Subcutaneous adipose tissue (tissue), 4 donors: ENCODE results near the gene IZUMO2. TPM values are rescaled to one million over a fixed set of nuclear protein-coding genes. Genes with fewer than 3 reads are reported as not detected.

ENCODE experiments used
- total RNA-seq, 4 donors: library from RNA; depleted of rRNA; stranded (reverse); fragments of >200 nt; gene quantifications; one replicate each; pipeline ENCODE4 v1.1.0, GENCODE V29; 2016
- TF ChIP-seq, protein P1 (sequence below): fragments of 450-650 bp; IDR thresholded peaks from one replicate; pipeline ENCODE4 v1.5.1; 2016; ENCODE audit warnings: low read depth, mild to moderate bottlenecking, control low read depth, antibody characterized with exemption, moderate library complexity

IZUMO2 gene
- total RNA-seq, 4 donors from 2014 or later, result not detected

DNA sequence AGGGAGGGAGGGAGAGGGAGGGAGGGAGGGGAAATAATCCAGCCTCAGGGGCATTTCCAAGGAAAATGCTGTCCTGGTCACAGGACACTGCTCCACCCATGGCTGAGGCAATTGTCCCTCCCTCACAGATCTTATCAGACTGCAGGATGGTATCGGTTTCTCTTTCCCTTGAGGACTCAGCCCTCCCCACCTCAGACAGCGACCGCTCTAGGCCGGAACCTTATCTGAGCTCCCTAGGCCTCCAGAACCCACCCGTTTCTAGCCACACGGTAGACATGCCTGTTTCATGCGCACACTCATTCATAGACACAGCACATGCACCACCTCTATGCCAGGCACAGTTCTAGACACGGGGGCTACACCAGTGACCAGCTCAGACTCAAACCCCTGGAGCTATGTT lies 10.0 kb upstream of the IZUMO2 start:
- TF ChIP-seq, protein P1, sequence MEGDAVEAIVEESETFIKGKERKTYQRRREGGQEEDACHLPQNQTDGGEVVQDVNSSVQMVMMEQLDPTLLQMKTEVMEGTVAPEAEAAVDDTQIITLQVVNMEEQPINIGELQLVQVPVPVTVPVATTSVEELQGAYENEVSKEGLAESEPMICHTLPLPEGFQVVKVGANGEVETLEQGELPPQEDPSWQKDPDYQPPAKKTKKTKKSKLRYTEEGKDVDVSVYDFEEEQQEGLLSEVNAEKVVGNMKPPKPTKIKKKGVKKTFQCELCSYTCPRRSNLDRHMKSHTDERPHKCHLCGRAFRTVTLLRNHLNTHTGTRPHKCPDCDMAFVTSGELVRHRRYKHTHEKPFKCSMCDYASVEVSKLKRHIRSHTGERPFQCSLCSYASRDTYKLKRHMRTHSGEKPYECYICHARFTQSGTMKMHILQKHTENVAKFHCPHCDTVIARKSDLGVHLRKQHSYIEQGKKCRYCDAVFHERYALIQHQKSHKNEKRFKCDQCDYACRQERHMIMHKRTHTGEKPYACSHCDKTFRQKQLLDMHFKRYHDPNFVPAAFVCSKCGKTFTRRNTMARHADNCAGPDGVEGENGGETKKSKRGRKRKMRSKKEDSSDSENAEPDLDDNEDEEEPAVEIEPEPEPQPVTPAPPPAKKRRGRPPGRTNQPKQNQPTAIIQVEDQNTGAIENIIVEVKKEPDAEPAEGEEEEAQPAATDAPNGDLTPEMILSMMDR, result no peak

DNA sequence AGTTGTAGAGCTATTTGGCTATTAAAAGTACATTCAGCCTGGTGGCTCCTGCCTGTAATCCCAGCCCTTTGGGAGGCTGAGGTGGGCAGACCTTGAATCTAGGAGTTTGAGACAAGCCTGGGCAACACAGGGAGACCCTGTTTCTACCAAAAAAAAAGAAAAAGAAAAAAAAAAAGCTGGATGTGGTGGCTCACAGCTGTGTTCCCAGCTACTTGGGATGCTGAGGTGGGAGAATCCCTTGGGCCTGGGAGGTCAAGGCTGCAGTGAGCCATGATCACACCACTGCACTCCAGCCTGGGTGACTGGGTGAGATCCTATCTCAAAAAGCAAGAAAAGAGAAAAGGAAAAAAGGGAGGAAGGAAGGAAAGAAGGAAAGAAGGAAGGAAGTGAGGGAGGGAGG lies 9.6 kb upstream of the IZUMO2 start:
- TF ChIP-seq, protein P1, result no peak

DNA sequence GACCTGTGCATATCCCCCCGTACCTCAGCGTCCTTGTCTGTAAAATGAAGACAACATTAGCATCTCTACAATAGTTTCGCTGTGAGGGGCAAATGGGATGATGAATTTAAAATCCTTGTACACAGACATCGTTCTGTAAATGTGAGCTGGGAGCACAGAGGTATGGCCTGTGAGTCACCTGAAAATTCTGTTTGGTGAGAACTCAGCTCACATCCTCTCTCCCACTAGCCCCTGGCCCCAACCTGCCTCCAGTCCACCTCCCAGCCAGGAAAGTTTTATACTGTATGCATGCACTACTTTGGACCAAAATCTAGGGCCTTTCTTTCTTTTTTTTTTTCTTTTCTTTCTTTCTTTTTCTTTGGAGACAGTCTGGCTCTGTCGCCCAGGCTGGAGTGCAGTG lies 8.7 kb upstream of the IZUMO2 start:
- TF ChIP-seq, protein P1, result no peak

DNA sequence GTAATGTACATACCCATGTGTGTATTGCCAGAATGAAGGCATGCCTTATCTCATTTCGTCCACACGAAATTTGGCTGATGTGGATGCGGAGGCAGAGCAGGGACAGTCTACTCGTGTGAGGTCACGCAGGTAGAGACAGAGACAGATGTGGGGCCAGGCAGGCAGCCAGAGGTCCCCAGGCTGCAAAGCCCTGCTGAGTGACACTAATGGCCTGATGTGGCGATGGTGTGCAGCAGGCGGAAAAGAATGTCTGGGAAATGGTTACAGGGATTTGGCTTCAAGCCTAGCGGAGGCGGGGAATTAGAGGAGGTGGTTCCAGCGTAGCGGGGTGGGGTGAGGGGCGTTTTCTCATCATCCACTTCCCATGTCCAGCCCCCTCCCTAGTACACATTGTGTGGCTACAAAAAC lies 4.2 kb upstream of the IZUMO2 start:
- TF ChIP-seq, protein P1, result no peak

DNA sequence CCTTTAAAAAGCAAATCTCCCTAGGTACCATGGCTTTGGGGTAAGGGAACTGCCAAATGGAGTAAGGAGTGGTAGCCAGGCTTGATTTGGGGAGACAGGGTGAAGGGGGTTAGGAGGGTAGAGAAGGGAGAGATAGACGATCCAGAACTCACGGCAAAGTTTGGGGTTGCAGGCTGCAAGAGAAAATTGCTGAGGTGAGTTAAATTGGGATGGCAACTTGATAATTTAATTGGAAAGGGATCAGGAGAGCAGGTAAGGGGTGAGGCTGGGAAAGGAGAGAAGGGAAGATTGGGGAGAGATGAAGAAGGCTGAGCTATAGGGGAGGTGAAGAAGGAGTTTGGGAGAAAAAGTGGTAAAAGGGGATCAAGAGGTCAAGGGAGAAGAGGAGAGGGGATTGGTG lies 4.0 kb downstream of the IZUMO2 start:
- TF ChIP-seq, protein P1, result no peak

DNA sequence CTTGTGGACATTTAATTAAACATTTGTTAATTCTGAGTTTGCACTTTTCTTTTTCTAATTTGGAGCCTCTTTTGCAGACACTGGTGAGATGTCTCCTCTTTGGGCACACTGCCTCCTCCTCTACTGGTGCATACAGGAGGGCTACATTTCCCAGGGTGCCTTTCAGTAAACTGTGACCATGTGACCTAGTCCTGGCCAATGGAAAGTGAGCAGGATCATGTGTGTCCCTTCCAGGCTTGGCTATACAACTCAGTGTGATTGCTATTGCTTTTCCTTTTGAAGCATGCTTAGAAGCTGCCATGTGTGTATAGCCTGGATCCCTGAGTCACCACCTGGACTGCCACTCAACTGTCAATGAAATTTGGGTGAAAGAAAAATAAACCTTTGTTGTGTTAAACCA lies 4.5 kb downstream of the IZUMO2 start:
- TF ChIP-seq, protein P1, result no peak

DNA sequence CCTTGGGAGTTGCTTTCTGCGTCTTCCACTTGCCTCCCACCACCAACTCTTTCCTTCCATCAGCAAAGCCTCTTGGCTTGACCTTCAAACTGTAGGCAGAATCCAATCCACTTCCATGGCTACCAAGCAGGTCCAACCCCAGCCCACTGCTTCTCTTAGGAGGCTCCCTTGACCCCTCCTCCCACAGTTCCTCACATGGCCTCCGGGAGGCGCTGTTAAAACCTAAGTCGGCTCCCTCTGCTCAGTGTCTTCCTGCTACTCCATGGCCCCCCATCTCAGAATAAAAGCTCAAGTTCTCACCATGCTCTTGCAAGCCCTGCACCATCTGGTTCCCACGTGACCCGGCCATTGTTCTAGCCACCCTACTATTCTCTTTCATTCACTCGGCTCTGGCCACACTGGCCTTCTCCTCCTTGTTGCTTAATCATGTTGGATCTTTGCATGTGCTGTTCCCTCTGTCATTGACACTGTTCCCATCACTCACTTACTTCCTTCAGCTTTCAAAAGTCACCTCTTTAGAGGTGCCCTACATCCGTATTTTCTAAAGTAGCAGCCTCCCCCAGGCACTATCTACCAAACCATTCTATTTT lies 7.5 kb downstream of the IZUMO2 start:
- TF ChIP-seq, protein P1, result no peak
